HG02623 (cell line): ENCODE measurements around the gene HOXB2.

Source experiments
- ATAC-seq: cut with Tn5 transposase; IDR thresholded peaks from one replicate; pipeline ENCODE4 v1.9.1; 2021; ENCODE audit warnings: moderate library complexity; ENCODE audit not compliant: unreplicated experiment

HOXB2 gene

DNA sequence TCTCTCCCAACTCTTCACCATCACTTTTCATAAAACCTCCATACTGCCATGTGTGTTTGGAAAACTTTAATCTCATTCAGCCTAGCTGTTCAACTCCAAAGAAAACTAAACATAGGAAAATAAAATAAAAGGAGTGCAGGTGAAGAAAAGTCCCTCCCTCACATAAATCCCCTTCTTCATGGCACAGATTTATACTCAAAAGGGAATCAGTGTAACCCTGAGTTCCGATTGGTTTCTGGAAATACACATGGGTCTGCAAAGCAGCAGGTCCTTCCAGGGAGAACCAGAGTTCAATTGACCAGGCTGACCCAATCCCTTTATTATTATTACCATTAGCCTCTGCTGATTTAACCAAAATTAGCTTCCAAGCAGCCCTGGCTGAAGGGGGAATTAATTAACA lies 8.9 kb upstream of the HOXB2 start:
- ATAC-seq = no peak

DNA sequence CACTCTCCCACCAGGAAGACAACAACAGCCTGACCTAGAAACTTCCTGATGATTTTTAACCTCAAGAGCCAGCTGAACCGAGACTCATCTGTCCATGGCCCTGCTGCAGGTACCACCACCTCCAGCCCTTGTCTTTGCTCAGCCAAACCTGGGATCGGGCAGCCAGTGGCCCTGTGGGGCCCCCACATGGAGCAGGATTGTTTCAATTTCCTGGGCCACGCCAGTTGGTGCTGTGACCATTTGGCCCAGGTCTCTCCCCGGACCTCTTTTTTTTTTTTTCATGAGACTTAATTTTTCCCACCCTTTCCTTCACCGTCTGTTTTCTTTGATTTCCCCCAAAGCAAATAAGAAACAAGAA lies 8.3 kb upstream of the HOXB2 start:
- no peak for ATAC-seq

DNA sequence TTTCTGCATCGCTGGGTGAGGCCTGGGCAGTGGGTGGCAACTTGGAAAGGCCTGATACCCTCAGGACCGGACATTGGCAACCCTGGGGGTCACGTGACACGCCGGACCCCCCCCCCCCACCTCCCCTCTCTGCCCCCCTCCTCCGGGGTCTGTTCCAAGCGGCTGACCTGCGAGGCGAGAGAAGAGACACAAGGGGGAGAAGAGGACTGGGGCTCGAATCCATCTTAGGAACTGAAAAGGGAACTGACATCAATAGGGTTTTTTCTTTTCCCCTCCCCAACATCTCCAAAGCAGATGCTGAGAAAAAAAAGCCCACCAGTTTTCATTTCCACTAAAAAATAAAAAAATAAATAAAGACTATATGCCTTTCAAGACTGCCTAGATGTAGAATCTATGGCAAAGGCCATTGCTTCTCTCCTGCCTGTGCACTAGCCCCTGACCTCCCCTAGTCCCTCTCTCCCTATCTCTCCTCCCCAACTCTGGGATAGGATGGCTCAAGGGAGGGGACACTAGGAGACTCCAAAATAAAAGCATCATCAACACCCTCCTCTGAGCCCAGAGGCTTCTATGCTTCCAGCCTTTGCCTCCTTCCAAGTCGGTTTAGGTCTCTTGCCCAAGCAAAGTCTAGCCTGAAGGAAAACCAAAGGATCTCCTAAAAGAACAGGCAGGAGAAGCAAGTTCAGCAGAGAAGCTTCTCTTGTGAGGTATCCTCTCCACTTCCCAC lies 7.7 kb upstream of the HOXB2 start:
- ATAC-seq = no peak

DNA sequence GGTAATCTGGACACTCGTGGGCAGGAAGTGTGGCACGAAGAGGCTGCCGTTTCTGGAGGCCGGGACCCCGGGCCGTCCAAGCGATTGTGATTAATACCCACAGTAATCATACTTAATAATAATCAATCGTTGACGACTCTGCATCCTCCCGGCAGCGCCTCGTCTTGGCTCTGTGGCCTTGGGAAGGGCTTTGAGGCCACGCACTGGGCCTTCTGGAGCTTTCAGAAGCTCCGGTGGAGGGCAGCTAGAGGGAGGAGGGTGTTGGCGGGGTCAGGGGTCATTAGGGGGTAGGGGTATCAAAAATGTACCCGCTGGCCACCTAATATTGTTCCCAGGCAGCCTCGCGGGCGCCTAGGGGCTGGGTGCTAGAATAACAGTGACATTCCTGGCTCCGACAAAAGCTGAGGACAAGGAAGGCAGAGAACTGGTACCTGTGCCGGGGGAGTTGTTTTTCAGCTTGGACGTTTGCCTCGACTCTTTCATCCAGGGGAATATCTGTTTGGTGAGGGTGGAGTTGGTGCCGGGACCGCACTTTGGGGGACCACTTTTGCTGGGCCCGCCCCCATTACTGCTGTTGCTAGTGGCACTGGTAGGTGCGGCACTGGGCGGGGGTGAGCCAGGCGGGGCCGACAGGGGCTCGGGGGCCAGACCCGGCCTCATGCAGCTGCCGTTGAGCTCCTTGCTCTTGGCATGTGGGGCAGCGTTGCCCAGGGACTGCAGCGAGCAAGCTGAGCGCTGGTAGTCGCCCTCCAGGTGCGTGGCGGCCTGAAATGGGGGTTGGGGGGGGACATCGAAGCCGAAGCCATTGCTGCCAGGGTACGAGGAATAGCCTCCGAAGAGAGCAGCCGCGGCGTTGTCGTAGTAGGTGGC lies 6.9 kb upstream of the HOXB2 start:
- ATAC-seq = no peak

DNA sequence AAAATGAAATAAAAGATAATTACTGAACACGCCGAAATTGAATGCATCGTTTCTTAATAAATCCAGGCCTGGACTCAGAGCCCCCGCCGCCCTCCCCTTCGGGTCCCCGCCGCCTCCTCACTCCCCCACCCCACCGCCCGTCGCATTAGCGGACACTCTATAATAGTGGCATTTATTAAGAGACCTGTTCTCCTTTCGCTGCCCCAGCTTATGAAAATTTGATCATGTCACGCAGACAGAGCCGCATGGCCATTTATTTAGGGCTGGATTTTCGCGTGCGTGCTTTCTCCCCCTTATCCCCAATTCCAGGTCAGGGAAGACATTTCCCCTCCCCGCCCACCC lies 6.3 kb upstream of the HOXB2 start:
- ATAC-seq = no peak

DNA sequence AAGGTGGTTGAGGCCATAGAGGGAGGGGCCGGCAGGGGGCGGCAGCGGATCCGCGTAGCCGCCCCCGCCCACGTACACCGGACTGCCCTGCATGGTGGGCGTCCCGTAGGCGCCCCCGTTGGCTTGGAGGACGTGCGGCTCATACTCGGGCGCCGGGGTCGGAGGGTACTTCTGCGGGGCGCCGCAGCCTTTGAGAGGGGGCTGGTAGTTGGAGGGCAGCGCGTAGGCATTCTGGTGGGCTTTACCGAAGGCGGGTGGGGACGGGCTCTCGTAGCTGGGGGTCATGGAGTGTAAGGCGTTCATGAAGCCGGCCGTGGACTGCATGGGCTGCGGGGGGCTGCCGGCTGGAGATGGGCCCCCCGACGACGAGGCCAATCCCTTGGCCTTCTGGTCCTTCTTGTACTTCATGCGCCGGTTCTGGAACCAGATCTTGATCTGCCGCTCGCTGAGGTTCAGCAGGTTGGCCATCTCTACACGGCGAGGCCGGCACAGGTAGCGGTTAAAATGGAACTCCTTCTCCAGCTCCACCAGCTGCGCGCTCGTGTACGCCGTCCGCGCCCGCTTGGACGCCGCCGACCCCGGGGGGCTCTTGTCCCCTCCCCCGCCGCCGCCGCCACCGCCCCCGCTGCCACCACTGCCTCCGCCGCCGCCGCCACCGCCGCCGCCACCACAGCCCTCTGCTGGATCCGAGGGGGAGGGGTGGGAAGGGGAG lies 5.7 kb upstream of the HOXB2 start:
- ATAC-seq = no peak

DNA sequence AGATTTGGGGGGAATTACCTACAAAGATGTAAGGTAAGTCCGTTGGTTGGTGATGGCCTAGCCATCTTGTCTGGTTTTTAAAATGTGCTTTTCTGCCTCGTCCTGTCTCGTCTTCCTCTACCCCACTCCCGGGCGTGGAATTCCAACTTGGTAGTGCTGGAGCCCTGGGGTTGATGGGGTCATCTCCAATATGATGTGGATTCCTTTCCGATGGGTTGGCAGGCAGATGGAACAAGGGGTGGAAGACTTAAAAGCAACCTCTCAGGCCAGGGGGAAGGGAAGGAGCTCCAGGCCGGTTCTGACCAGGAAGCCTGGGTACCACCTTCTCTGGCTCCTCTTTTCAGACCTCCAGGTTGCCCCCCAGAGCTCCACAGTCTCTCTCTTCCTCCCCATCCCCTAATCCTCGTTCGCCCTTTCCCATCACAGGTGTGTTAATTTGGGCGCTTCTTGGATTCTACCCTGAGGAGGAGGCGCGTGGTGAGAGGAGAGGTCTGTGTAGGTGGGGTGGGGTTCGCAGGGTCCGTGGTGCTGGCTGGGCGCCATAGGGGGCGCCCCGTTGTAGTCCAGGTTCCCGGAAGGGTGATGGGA lies 5.1 kb upstream of the HOXB2 start:
- no peak for ATAC-seq

DNA sequence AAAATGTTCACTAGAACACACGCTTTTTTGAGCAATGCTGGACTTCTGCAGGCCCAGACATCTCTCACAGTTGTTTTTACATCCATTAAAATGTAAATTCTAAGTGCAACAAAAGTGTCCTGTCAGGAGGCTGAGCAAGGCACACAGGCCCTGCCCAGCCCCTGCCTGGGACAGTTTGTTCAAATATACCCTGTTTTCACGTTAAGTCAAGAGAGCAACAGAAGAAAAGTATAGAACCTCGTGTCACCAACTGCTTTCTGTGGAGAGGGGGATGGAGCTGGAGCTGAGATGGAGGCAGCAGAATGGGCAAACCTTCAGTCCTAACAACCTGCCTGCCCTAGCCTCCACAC lies 4.3 kb upstream of the HOXB2 start:
- no peak for ATAC-seq

DNA sequence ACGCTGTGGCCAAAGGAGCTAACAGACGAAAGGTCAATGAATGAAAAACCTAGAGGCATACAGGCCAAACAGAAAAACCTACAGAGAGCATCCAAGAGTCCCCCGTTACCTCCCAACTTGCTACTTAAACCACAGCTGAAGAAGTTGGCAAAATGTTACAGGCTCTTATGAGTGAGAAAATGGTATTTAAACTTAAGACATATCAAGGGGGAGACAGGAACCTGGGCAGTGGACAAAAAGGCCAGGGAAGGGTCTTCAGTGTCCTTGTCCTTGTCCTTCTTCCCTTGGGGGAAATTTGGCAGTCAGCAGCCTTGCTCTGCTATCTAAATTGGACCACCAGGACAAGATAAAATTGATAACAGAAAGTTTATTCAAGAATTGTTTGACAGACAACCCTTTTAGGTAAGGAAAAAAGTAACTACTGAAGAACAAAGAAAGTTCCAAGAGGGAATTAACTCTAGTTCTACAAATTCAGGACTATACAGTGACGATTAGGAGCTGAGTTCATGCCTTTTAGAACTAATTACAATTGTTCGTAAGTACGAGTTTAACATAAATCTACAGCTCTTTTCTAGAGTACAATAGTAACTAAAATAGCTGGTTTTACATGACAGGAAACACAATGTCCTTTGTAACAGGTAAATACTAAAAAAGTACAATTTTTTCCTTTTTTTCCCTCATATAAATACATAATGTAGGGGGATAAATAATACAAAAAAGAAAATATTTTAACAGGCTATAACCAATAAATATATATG lies 3.8 kb upstream of the HOXB2 start:
- ATAC-seq = no peak

DNA sequence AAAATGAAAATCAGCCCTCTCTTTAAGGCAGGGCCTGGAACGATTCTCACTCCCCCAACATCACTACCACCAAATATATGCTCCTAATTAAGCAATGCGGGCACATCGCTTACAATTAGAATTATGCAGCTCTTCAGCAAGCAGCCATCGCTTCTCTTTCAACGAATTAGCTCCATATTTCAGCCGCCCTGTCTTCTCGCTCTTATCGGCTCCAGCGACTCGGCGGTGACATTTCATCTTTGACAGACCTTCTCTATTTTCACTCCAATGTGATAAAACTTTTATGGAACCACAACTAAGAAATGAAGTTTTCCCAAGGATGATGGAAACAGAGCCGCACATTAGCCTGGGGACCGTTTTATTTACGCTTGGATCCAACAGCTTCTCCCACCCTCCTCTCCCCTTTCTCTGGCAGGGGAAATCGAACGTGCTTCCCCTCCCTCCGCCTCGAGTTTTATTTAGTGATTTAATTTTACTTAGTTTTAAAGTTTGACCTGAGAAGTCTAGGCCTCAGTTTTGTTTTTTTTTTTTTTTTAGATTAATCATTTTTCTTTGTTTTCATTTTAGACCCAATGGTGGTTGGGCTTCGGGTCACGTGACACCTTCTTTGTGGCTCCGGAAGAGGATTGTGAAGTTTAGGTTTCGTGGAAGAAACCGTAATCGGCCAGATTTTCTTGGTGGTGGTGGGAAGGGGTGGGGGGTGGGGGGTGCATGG lies 3.1 kb upstream of the HOXB2 start:
- ATAC-seq = no peak

DNA sequence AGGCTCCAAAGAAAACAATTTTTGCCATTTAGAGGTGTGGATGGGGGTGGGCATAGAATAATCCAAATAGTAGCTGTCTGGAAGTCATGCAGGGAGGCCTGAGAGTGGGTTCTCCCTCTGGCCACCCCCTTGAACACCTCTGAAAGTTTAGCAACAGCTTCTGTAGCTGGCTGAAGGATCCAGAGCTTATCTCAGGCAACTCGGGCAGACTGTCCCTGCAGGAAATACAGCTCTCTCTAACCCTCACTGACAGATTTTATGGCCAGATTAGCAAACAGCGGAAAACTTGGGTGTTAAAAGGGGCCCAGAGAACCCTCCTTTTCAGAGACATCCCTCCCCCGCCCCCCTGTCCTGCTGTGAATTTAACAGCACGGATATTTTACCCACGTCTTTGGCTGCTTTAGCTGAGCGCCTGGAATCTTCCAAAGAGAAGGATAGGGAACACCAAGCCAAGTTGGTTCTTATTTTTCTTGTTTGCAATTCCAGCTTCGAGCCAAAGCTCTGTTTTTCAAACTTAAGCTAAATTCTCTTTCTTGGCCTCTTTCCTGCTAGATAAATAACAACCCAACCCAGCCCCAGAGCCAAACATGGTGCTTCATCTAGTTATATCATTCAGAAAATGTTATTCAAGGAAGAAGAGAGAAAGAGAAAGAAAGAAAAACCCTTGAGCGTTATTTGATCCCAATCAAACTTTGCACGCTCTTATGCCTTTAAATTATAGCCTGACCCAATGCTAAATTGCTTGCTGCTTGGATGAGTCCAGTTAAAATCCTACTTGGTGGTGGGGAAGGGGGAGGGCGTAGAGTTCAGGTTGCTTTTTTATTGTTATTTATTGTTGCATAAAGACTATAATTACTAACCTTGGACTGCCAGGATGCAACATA lies 2.3 kb upstream of the HOXB2 start:
- ATAC-seq = no peak

DNA sequence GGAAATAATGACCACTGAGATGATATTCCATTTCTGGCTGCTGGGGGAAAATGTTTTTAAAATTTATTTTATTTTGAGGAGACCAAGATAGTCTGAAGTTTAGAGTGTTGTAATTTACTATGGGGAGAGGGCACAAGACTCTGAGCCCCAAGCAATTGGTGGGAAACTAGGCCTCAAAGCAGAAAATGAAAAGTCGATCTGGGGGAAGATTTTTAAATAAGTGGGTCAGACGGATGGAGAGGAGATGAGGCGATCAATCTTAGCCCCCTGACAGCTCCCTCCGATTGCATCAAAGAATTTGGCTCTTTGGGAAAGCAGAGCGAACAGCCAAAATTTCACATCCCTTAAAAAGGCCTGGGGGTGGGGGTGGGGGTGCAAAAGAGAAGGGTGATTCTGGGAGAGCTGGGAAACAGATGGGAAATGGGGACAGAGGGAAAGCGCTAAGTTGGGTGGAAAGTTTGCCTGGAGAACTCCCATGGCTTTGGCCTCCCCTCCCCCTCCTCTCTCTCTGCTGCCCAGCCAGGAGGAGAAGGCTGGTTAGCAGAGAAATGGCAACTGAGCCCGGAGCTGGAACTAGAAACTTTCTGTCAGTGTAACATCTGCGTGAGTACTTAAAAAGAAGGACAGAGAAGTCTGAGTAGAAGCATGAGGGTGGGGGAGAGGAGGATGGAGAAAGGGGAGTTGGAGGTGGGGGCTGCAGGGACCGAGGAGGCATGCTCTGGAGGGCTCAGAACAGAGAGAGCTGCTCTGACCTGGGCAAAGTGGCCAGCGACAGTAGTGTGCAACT lies 1.4 kb upstream of the HOXB2 start:
- no peak for ATAC-seq

DNA sequence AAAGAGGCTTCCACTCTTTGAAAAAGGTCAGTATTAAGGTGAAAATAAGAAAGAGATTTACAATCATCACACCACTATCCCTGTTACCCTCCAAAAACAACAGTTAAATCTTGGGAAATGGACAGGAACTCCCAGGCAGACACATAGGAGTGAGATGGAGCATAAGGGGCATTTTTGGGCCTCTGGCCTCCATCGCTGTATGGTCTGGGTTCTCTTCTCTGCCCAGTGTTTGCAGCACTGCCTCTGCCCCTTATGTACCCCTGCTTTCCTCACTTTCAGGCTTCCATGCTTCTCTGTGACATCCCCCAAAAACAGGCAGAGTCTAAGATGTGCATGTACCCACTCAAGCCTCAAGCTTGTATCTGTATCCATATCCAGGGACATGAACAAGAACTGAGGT lies 630 bp upstream of the HOXB2 start:
- no peak for ATAC-seq

DNA sequence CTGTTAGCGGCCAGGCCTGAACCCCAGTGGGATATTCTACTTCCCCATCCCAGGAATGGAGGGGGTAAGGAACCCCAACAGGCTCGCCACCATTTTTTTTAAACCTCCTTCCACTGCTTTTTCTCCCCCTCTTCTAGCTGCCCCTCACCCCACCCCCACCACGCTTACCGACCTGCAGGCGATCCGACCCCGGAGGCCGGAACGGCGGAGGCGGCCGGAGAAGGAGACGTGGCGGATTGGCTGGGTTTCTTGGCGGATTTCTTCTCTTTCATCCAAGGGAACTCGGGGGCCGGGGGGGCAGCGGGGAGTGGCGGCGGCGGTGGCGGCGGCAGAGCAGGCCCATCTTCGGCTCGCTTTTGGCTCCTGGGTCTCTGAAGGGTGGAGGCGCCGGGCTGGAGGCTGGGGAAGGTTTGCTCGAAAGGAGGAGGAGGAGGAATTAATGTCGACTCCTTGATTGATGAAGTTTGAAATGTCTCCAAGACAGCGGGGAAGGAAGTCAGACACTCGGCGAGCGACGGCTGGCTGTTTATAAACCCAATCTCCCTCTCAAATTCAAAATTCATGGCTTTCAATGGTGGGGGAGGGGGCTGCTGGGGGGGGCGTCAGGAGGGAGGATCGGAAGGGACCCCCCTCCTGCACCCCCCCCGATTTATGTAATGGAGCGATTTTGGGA lies 424 bp downstream of the HOXB2 start:
- ATAC-seq = no peak

DNA sequence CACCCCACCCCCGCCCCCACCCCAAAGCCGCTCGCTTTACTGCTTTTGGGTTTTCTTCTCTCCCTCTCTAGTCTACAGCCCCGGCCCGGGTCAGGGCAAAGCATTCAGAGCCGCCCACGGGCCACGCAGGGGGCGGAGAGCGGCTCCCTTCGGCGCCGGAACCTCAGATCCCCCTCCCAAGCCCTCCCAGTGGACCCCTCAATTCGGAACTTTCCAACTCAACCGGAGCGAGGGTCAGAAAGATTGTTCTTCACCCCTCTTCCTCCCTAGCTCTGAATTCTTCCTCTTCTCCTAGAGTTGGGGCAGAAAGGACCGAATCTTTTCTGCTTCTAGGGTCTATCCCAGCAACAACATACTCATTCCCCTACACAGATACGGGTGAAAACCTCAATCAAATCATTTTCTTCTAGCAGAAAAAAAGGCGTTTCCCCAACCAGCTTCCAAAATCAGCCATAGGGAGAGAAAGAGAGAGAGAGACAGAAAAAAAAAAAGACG lies 1.0 kb downstream of the HOXB2 start:
- ATAC-seq = no peak

DNA sequence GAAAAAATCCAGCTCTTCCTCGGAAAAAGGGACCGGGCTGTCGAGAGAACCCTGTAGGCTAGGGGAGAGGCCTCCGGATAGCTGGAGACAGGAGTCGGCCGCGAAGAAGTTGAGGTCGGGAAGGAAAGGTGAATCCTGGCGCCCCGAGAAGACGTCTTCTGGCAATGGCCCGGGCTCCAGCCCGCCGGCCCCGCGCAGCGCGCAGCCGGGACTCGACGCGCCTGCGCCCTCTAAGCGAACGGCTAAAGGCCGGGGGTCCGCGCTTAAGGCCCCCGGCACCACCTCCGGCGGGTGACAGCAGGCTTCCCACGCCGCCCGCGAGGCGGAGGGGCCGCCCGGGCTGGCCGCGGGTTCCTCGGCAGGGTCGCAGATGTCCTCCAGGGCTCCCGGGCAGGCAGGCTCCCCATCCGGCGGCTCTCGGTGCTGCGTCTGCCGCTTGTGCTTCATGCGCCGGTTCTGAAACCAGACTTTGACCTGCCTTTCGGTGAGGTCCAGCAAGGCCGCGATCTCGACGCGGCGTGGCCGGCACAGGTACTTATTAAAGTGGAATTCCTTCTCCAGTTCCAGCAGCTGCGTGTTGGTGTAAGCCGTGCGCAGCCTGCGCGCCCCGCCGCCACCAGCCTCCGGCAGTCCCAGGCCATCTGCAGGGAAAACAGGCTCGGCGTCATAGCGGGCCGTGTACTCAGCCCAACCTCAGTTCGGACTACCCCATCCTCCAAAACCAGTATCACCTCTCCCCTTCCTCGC lies 1.6 kb downstream of the HOXB2 start:
- ATAC-seq = no peak

DNA sequence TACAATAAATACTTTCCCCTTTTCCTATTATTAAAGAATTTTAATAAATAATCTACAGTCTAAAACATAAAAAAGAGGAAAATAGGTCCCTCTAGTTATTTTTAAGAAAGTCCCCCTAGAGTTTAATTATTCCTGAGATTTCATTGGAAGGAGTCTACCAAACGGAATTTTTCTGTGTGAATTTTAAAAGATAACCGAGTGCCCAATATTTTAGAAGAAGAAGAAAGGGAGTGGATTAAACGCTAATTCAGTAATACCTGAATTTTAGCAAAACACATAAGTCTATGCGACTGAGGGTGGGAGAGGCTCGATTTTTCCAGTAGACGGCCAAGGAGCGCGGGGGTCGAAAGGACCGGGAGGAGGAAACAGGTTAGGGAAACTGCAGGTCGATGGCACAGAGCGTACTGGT lies 2.2 kb downstream of the HOXB2 start:
- ATAC-seq = no peak
